Measurements from ENCODE around the gene OTOP1. TPM values are rescaled to one million over a fixed set of nuclear protein-coding genes. Genes with fewer than 3 reads are reported as not detected.

OTOP1 gene
- total and polyA plus RNA-seq, 2 experiments from 2014 or later: not detected

GRCh38 chr4:4204401-4204745, 22.4 kb downstream of the OTOP1 start (continued):
- no peak for TF ChIP-seq ZNF462 (CRISPR knock-in tag; IDR thresholded peaks at IDR 0.05)
- TF ChIP-seq, protein P1, sequence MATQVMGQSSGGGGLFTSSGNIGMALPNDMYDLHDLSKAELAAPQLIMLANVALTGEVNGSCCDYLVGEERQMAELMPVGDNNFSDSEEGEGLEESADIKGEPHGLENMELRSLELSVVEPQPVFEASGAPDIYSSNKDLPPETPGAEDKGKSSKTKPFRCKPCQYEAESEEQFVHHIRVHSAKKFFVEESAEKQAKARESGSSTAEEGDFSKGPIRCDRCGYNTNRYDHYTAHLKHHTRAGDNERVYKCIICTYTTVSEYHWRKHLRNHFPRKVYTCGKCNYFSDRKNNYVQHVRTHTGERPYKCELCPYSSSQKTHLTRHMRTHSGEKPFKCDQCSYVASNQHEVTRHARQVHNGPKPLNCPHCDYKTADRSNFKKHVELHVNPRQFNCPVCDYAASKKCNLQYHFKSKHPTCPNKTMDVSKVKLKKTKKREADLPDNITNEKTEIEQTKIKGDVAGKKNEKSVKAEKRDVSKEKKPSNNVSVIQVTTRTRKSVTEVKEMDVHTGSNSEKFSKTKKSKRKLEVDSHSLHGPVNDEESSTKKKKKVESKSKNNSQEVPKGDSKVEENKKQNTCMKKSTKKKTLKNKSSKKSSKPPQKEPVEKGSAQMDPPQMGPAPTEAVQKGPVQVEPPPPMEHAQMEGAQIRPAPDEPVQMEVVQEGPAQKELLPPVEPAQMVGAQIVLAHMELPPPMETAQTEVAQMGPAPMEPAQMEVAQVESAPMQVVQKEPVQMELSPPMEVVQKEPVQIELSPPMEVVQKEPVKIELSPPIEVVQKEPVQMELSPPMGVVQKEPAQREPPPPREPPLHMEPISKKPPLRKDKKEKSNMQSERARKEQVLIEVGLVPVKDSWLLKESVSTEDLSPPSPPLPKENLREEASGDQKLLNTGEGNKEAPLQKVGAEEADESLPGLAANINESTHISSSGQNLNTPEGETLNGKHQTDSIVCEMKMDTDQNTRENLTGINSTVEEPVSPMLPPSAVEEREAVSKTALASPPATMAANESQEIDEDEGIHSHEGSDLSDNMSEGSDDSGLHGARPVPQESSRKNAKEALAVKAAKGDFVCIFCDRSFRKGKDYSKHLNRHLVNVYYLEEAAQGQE (IDR thresholded peaks at IDR 0.05; ENCODE audit: unreplicated experiment): no peak
- TF ChIP-seq NANOG (IDR thresholded peaks at IDR 0.05; ENCODE audit: borderline replicate concordance): no peak
- no peak for TF ChIP-seq POLR2AphosphoS5 (IDR thresholded peaks at IDR 0.05; ENCODE audit: low read depth)
- no peak for TF ChIP-seq EZH2phosphoT487 (IDR thresholded peaks at IDR 0.05; ENCODE audit: unreplicated experiment)

DNA sequence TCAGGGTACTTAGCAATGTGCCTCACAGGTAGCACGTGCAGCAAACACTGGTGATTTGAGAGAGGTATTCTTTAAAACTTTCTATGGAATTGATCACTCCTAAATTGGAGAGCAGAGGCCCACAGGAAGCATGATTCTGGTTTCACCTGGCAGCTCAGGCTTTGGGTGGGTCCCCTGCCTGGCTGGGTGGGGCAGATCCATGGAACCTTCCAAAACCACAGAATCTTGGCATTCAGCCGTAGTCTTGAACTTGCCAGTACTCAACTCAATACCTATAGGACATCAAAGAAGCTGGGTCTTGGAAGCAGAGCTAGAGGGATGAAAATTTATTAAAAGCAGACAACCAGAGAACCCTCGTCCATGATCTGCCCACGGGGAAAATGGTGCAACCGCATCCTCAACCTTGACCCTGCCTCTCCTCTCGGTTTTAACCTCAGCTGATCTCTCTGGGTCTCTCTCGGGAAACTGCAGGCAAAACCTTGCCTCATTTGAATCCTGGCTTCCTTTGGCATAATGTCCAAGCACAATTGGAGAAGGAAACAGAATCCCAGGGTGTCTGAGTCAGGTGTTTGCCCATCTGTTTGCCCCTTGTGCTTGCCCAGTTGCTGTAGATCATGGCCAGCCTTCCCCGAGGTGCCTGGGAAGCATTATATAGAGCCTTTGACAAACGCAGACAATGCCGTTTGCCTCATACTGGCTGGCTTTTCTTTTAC, 22.9 kb downstream of the OTOP1 start:
- Mint-ChIP-seq H3K9me3 (no peaks in the 10 kb centered on the region), H3K27me3 (ENCODE audit: insufficient read depth, low read depth, poor library complexity) (peaks cover 10% of the 10 kb centered on the region), H3K4me1 (peaks cover 8% of the 10 kb centered on the region; the same call in 2 of the 3 replicates), H3K4me3 (no peak overlapping the region), H3K27ac (no peak overlapping the region), H3K36me3 (ENCODE audit: low read depth) (no peaks in the 10 kb centered on the region)
- H3K27me3 ChIP-seq (ENCODE audit: insufficient read depth): no peaks in the 10 kb centered on the region
- H3K79me2 ChIP-seq (replicated peaks; ENCODE audit: insufficient read depth): no peaks in the 10 kb centered on the region
- ATAC-seq (no peak), DNase-seq (ENCODE audit: low spot score) (no peak)
- H3K9me2 ChIP-seq (ENCODE audit: insufficient read depth): no peaks in the 10 kb centered on the region
- H3F3A ChIP-seq (replicated peaks; ENCODE audit: low read depth): no peaks in the 10 kb centered on the region
- H3K4me3 ChIP-seq: no peak overlapping the region
- H3K4me1 ChIP-seq (ENCODE audit: insufficient read depth): no peaks in the 10 kb centered on the region
- H2AFZ ChIP-seq: no peak overlapping the region
- H3K27ac ChIP-seq (ENCODE audit: low read depth): no peak overlapping the region
- no peak overlapping the region for H3K4me2 ChIP-seq
- TF ChIP-seq ZNF331 (CRISPR knock-in tag; IDR thresholded peaks at IDR 0.05; ENCODE audit: low read depth): no peak
- TF ChIP-seq STAT1 (IDR thresholded peaks at IDR 0.05; ENCODE audit: unreplicated experiment): no peak
- H3K36me3 ChIP-seq (ENCODE audit: insufficient read depth): no peaks in the 10 kb centered on the region
- no peaks in the 10 kb centered on the region for H4K20me1 ChIP-seq (replicated peaks; ENCODE audit: insufficient read depth)
